Aorta (tissue), 5 donors: ENCODE measurements around the gene TRIP12. TPM values are rescaled to one million over a fixed set of nuclear protein-coding genes. Genes with fewer than 3 reads are reported as not detected.
A peak's percentile ranks its signal among the peaks of the same experiment; 100 is the strongest.
"Not testable (repeated sequence)": the region's sequence is repeated elsewhere in the genome, so short reads cannot be mapped to it uniquely, and the experiment has no call there.

Source experiments
- ATAC-seq: fragments of 200-7000 bp; cut with Tn5 transposase; one replicate; pipeline ENCODE4 v1.9.1; 2022; ENCODE audit warnings: moderate library complexity; ENCODE audit not compliant: low FRiP score
- DNase-seq, 2 donors: peaks; one replicate each; pipeline ENCODE4 v3.0.0-alpha.2; 2020
- H3K27ac ChIP-seq, 2 donors: one replicate each; pipeline ENCODE4 v1.5.1; 2013; ENCODE audit warnings: low read length in 2 of 2, mild to moderate bottlenecking in 2 of 2, moderate library complexity in 2 of 2, control low read depth in 1 of 2, inconsistent platforms in 1 of 2, low read depth in 1 of 2
- H3K27me3 ChIP-seq, 2 donors: one replicate each; pipeline ENCODE4 v1.6.1; 2013; ENCODE audit warnings: control low read depth in 1 of 2, low read length in 1 of 2, mild to moderate bottlenecking in 1 of 2, moderate library complexity in 1 of 2; ENCODE audit not compliant: insufficient read depth in 2 of 2, control insufficient read depth in 1 of 2
- H3K36me3 ChIP-seq, 2 donors: one replicate each; pipeline ENCODE4 v1.6.1; 2013; ENCODE audit warnings: control low read depth in 1 of 2, low read length in 1 of 2, mild to moderate bottlenecking in 1 of 2; ENCODE audit not compliant: insufficient read depth in 2 of 2, control insufficient read depth in 1 of 2
- H3K4me1 ChIP-seq, 2 donors: one replicate each; pipeline ENCODE4 v1.6.1; 2013; ENCODE audit warnings: low read length in 2 of 2, control low read depth in 1 of 2, mild to moderate bottlenecking in 1 of 2, moderate library complexity in 1 of 2; ENCODE audit not compliant: insufficient read depth in 2 of 2, control insufficient read depth in 1 of 2
- H3K4me3 ChIP-seq, 2 donors: one replicate each; pipeline ENCODE4 v1.5.1; 2013; ENCODE audit warnings: low read length in 2 of 2, control low read depth in 1 of 2, mild to moderate bottlenecking in 1 of 2
- H3K9me3 ChIP-seq: one replicate; pipeline ENCODE4 v1.6.1; 2013; ENCODE audit warnings: mild to moderate bottlenecking, low read length; ENCODE audit not compliant: control insufficient read depth
- WGBS, 2 donors: extraction: QIAGEN DNeasy Blood & Tissue Kit; methylation state at CpG; one replicate each; pipeline ENCODE4 v1.1.7; 2013; 5-methylcytosine and 5-hydroxymethylcytosine counted together
- intact Hi-C, 2 donors: fragments of 100-400 bp; cut with DNase I; formaldehyde crosslinking; loops; one replicate each; pipeline versions ENCODE4 v1.14.2 to v1.15.0; 2022
- polyA plus RNA-seq, 2 donors: library from polyadenylated mRNA; stranded (reverse); fragments of 200-250 nt; gene quantifications; one replicate each; pipeline ENCODE4 v1.2.3, GENCODE V29; 2013
- total RNA-seq, 2 donors: library from RNA; stranded (reverse); fragmentation: NEBNext Ultra II Directional; extraction: Animal tissue kit (Norgen Biotek cat#: 25700); gene quantifications; one replicate each; pipeline ENCODE4 v1.2.1, GENCODE V29; 2021
- donor health status: healthy with polysubstance abuse.
- donor health status: Bipolar disorder and iron deficiency.
- donor health status: DM: no; HTN: no; CAD: no.
- donor health status: DM: no; HTN: no; CAD: no.
- donor health status: DM: yes; HTN: yes; CAD: no.

TRIP12 gene
- total and polyA plus RNA-seq, 4 donors = 22.5 to 232 (median 123) TPM

- H3K27me3 ChIP-seq = no peaks in the 10 kb centered on the region
- H3K36me3 ChIP-seq = peaks cover 4% of the 10 kb centered on the region in 2 donors
- no peaks in the 10 kb centered on the region for H3K4me1 ChIP-seq
- no peak overlapping the region for H3K27ac ChIP-seq
- intact Hi-C loops = no loop called here
- no peak for ATAC-seq
- no peaks in the 10 kb centered on the region for H3K9me3 ChIP-seq
- WGBS, 2 donors = 94 to 95% methylated on average over 1 of the region's 1 CpG
- no peak for DNase-seq
- no peak overlapping the region for H3K4me3 ChIP-seq
Measured at GRCh38 chr2:229857634-229858033, 64.2 kb downstream of the TRIP12 start.

DNA sequence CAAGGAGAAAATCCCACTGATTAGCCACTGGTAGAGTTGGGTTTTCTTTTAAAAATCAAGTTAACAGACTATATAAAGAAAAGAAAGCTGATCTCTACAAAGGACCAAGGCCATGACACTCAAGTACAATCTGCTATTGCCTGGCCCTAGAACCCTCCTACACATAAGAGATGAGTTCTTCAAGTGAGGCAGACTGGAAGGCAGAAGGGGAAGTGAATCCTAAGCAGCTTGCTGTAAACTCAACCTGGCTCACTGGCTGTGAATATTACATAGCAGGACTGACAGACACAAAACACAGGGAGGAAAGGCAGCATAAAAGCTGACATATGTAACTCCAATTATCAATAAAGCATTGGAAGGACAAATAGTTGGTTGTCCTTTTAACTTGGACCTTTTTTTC is 65.4 kb downstream of the TRIP12 start:
- no peak overlapping the region for H3K4me3 ChIP-seq
- H3K27me3 ChIP-seq = no peaks in the 10 kb centered on the region
- H3K4me1 ChIP-seq = no peaks in the 10 kb centered on the region
- DNase-seq = no peak
- no peak overlapping the region for H3K27ac ChIP-seq
- intact Hi-C loops = no loop called here
- no peaks in the 10 kb centered on the region for H3K9me3 ChIP-seq
- ATAC-seq = no peak
- peaks cover 4% of the 10 kb centered on the region in 2 donors for H3K36me3 ChIP-seq

DNA sequence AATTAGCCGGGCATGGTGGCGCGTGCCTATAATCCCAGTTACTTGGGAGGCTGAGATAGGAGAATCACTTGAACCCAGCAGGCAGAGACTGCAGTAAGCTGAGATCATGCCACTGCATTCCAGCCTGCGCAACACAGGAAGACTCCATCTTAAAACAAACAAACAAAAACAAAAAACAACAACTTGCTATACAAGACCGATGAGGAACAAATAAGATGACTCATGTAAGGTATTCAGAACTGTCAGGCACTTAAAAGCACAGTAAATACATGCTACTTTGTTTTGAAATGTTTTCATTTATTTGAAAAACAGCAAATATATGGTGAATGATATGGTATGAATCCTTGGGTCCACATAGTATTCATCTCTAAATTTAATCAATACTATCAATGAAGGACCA is 66.7 kb downstream of the TRIP12 start:
- no peaks in the 10 kb centered on the region for H3K4me1 ChIP-seq
- DNase-seq (no peak), ATAC-seq (no peak)
- H3K9me3 ChIP-seq = no peaks in the 10 kb centered on the region
- no peak overlapping the region for H3K27ac ChIP-seq
- no peak overlapping the region for H3K4me3 ChIP-seq
- peaks cover 4% of the 10 kb centered on the region in 2 donors for H3K36me3 ChIP-seq
- intact Hi-C loops = no loop called here
- 94 to 96% methylated on average over 5 of the region's 5 CpGs for WGBS, 2 donors
- no peaks in the 10 kb centered on the region for H3K27me3 ChIP-seq

DNA sequence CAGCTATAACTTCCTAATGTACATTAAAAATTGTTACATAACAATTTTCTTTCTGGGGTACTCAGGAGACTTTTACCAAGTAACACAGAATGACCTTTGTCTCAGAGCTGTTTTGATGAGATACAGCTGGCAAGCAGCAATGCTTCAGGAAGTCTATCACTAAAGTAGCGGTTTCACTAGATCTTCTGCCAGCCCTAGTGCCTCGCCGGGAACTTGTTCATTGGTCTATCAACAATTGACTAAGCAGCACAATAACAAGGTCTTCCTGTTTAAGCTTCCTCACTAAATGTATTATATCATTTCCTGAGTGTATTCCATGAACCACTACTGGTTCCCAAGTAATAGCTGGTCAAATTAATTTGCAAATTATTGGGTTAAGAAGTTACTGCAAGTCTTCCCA is 69.2 kb downstream of the TRIP12 start:
- DNase-seq (peak in 1 of 2 donors; percentile 59), ATAC-seq (no peak)
- intact Hi-C loops = no loop called here
- WGBS, 2 donors = 44 to 45% methylated on average over 3 of the region's 3 CpGs
- Histone ChIP-seq H3K9me3 (no peaks in the 10 kb centered on the region), H3K4me1 (no peaks in the 10 kb centered on the region), H3K27ac (no peak overlapping the region), H3K36me3 (no peaks in the 10 kb centered on the region), H3K27me3 (no peaks in the 10 kb centered on the region), H3K4me3 (no peak overlapping the region)

DNA sequence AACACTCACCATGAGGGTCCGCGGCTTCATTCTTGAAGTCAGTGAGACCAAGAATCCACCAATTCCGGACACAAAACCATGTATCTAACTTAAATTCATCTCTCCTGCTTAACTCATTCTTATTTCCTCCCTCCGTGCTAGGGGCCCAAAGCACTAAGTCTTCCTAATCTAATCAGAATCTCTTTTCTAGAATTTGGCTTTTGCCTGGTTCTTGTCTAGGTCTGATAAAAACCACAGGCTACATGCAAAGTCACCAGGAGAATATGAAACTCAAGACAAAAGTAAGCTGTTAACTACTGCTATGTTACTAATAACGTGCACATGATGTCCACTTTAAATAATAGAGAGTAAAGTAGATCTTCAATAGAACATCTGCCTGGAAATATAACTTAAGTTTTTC is 69.9 kb downstream of the TRIP12 start:
- H3K4me3 ChIP-seq = no peak overlapping the region
- H3K4me1 ChIP-seq = peaks cover 0 to 3% of the 10 kb centered on the region in 2 donors
- intact Hi-C loops = no loop called here
- WGBS, 2 donors = 88 to 90% methylated on average over 5 of the region's 5 CpGs
- H3K27me3 ChIP-seq = no peaks in the 10 kb centered on the region
- no peaks in the 10 kb centered on the region for H3K36me3 ChIP-seq
- ATAC-seq (no peak), DNase-seq (no peak)
- no peak overlapping the region for H3K27ac ChIP-seq
- no peaks in the 10 kb centered on the region for H3K9me3 ChIP-seq

DNA sequence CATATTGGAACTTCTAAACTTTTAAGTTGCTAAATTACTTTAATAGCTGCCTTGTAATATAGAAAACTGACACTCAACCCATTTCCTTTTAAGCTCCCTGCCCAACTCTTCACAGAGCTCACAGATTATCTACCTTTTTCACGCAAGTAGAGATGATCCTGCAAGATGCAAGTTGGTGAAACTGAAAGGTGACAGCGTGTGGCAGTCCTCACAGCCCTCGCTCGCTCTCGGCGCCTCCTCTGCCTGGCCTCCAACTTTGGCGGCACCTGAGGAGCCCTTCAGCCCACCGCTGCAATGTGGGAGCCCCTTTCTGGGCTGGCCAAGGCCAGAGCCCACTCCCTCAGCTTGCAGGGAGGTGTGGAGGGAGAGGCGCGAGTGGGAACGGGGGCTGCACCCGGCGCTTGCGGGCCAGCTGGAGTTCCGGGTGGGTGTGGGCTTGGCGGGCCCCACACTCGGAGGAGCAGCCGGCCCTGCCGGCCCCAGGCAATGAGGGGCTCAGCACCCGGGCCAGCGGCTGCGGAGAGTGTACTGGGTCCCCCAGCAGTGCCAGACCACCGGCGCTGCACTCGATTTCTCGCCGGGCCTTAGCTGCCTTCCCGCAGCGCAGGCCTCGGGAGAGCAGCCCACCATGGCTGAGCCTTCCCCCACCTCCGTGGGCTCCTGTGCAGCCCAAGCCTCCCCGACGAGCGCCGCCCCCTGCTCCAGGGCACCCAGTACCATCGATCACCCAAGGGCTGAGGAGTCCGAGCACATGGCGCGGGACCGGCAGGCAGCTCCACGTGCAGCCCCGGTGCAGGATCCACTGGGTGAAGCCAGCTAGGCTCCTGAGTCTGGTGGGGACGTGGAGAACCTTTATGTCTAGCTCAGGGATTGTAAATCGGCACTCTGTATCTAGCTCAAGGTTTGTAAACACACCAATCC is 71.2 kb downstream of the TRIP12 start:
- H3K27me3 ChIP-seq, DNase-seq, ATAC-seq, H3K4me1 ChIP-seq, H3K4me3 ChIP-seq, H3K27ac ChIP-seq, H3K9me3 ChIP-seq, intact Hi-C loops, H3K36me3 ChIP-seq: not testable (repeated sequence)
- 97 to 99% methylated on average over 42 to 44 of the region's 44 CpGs for WGBS, 2 donors

DNA sequence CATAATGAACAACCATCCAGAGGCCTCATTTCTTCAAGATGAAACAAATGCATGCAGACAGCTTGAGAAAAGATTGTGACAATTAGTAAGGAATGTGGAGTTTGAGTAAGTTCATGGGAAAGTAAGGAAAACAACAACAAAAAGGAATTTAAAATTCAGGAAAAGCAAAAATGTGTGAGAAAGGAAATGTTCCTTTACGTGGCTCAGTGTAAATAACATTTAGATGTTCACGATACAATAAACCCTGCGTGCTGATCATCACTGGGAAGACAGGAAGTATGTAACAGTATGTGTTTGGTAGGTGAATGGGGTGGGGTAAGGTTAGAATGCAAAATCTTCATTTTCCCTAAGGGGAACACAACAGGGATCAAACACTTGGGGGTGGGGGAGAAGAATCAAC is 72.7 kb downstream of the TRIP12 start:
- peaks cover 0 to 3% of the 10 kb centered on the region in 2 donors for H3K4me1 ChIP-seq
- no peaks in the 10 kb centered on the region for H3K9me3 ChIP-seq
- H3K4me3 ChIP-seq = no peak overlapping the region
- intact Hi-C loops = no loop called here
- 93 to 94% methylated on average over 3 of the region's 3 CpGs for WGBS, 2 donors
- H3K27ac ChIP-seq = no peak overlapping the region
- no peak for DNase-seq
- no peak for ATAC-seq
- no peaks in the 10 kb centered on the region for H3K36me3 ChIP-seq
- no peaks in the 10 kb centered on the region for H3K27me3 ChIP-seq

DNA sequence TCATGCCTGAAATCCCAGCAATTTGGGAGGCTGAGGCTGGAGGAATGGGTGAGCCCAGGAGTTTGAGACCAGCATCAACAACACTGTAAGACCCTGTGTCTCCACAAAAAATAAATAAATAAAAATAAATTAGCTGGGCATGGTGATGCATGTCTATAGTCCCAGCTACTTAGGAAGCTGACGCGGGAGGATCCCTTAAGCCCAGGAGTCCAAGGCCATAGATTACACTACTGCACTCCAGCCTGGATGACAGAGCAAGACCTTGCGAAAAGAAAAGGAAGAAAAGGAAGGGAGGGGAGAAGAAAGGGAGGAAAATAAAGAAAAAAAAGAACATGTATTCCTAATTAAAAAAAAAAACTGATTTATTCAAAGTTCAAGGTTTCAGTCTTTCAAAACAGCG is 78.2 kb downstream of the TRIP12 start:
- Histone ChIP-seq H3K4me3 (no peak overlapping the region), H3K27ac (no peak overlapping the region), H3K36me3 (no peaks in the 10 kb centered on the region), H3K9me3 (no peaks in the 10 kb centered on the region), H3K27me3 (no peaks in the 10 kb centered on the region), H3K4me1 (peaks cover 0 to 3% of the 10 kb centered on the region in 2 donors)
- WGBS, 2 donors = 97 to 99% methylated on average over 4 of the region's 4 CpGs
- ATAC-seq = no peak
- no peak for DNase-seq
- intact Hi-C loops = no loop called here

- 56 to 60% methylated on average over 6 of the region's 6 CpGs for WGBS, 2 donors
- no peaks in the 10 kb centered on the region for H3K9me3 ChIP-seq
- DNase-seq (no peak), ATAC-seq (no peak)
- H3K27ac ChIP-seq = no peak overlapping the region
- H3K36me3 ChIP-seq = peaks cover 0 to 3% of the 10 kb centered on the region in 2 donors
- H3K4me1 ChIP-seq = peaks cover 0 to 6% of the 10 kb centered on the region in 2 donors
- intact Hi-C loops = no loop called here
- no peak overlapping the region for H3K4me3 ChIP-seq
- no peaks in the 10 kb centered on the region for H3K27me3 ChIP-seq
Measured at GRCh38 chr2:229838729-229839128, 83.1 kb downstream of the TRIP12 start.
